Endometrial microvascular endothelial cells (primary cell): Measurements from ENCODE around the gene EPHA6. TPM values are rescaled to one million over a fixed set of nuclear protein-coding genes. Genes with fewer than 3 reads are reported as not detected.
"Not testable (repeated sequence)": the region's sequence is repeated elsewhere in the genome, so short reads cannot be mapped to it uniquely, and the experiment has no call there.

Experiments used
- in situ Hi-C: cut with HindIII; loops from 2 replicates; pipeline ENCODE4 v1.10.0; 2017; ENCODE audit warnings: low sequenced_read_pairs, low pct_unique_long_range_greater_than_20kb; ENCODE audit errors: inconsistent ontology term
- total RNA-seq: library from RNA; depleted of rRNA; stranded (reverse); fragments of >200 nt; gene quantifications from one replicate; pipeline ENCODE4 v1.2.3, GENCODE V29; 2015; ENCODE audit errors: inconsistent ontology term

EPHA6 gene
- total RNA-seq, 1 donor from 2014 or later = not detected

DNA sequence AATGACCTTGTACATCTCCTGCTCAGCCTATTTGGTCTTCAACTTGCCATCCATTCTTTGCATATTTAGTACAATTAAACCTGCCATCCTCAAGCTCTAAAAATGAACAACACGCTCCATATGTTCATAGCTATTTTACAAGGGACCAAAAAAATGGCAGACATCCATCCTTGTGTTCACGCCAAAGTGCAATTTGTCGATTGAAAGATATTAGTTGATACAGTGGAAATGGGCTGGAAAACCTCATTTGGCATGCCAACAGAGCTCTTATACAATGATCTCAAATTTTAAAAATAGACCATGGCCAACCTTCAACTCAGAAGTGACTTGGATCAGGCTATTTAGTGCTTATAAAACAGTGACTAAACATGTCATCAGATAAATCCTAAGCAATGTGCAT lies 536.6 kb downstream of the EPHA6 start:
- in situ Hi-C loops = no loop called here

DNA sequence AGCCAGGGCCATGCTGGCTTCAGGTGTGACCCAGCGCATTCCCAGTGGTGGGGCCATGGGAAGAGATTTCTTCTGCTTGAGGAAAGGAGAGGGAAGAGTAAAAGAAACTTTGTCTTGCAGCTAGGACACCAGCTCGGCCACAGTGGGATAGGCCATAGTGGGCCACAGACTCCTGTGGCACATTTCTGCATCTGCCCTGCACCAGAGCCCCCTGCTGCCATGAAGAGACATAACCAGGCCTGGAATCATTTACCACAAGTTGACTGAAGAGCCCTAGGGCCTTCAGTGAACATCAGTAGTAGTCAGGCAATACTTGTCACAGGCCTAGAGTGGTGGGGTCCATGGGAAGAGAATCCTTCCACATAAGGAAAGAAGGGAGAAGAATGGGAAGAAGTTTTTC lies 538.8 kb downstream of the EPHA6 start:
- in situ Hi-C loops = no loop called here

DNA sequence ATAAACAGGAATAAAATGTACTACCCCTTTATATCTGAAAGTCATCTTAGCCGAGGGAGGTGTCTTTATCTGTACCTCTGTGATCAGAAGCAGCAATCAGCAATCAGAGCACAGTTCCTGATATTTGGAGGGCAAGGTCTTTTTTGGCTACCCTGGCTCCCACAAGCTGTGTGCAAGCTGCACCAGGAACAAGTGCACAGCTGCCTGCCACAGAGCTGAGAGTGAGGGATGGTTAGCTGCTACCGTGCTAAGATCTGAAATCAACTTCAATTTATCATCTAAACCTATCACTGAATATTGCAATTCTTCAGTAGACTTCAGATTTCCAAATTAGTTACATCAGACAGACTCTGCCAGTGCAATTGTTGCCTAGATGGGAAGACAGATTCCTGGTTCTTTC lies 545.6 kb downstream of the EPHA6 start:
- in situ Hi-C loops = no loop called here

DNA sequence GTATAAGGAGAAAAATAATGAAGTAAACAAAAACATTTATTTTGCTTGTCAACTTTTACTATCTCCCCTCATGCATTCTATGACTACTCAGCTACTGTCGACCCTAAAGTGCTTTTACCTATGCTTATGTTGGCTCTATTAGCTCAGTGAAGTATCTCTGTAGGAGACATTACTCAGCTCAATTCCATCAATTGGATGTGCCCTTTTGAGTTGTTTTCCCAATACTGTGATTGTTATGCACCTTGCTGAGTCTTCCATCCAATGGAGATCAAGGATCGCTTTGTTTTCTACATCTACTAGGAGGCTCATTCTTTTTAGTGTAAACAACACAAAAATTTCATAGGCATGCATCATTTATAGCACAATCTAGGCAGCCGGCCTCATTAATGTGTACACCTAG lies 546.4 kb downstream of the EPHA6 start:
- in situ Hi-C loops = no loop called here

DNA sequence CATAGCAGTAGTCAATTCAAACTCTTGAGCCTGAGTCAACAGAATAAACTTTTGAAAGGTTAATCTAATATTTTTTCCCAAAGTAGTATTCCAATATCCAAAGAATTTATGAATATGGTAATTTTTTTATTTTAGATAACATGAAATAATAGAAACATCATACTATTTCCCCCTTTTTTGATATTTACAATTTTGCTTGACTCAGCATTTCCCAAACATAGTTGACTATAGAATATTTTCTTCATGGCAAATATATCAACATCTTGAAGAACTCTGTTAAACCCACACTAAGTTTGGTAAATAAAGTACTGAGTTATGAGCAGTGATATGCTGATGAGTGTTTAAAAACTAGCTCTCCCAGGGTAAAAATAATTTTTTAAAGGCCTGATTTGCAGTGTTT lies 570.2 kb downstream of the EPHA6 start:
- in situ Hi-C loops = no loop called here

DNA sequence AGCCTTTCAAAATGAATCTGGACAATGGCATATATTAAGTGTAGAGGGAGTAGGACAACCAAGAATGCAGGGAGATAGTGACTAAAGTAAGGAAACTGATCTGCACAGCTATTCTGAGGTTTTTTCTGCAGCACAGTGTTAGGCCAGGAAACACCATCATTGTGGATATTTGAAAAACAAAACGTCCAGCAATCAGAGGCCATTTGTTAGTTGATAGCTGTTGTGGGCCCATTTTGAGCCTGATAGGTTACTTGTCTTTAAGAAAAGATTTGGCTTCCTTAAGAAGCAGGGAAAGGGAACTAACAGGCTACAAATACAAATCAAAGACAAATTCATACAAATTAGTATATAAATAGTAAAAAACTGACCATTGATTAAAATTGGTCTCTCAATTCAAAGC lies 574.4 kb downstream of the EPHA6 start:
- in situ Hi-C loops = no loop called here

DNA sequence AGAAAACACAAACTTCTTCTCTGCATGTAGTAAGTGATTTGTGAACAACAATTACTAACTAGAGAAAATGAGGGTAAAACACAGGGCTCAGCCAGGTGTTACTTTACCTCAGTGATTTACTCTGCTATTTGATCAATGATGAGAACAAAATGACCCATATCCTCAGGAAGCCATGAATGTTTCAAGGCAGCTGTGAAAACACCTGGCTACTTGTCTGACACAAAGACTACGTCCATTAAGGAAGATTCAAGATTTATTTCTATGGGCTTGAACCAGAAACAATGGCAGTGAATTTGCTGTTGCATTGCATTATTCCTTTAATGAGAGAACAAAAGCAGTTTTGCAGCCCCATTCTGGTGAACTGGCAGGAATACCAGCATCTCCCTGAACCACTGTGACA lies 575.5 kb downstream of the EPHA6 start:
- in situ Hi-C loops = no loop called here

DNA sequence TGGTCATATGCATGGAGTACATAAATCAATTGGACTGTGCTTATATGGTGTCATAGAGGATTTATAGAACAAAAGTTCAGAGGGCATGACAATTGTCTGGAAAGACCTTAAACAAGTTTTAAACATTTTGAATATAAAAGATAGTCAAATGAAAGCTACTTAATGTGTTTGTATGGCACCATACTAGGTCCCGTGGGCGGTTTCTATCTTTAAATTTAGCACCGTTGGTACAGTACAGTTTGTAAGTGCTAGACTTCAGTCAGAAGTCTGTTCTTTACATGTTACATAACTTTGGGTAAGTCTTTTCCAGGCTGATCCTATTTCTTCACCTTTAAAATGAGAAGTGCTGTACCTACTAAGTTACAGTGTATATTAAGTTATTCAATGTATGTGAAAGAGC lies 576.8 kb downstream of the EPHA6 start:
- in situ Hi-C loops = no loop called here

DNA sequence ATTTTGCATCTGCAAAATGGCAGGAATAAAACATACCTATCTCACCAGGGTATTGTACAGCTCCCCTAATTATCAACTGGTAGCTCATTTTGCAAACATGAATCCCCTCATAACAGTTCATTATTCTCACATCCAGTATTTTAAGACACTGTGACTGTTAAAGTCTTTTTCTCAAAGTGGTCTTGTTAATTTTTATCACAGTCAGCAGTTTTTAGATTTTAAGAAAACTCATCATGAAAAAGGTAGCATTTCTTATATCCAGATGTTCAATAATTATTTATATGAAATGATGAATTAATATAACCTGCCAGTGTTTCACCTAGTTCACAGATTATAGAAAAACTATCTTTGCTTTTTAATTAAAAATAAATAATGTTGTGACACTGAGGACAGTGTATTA lies 595.2 kb downstream of the EPHA6 start:
- in situ Hi-C loops = no loop called here

DNA sequence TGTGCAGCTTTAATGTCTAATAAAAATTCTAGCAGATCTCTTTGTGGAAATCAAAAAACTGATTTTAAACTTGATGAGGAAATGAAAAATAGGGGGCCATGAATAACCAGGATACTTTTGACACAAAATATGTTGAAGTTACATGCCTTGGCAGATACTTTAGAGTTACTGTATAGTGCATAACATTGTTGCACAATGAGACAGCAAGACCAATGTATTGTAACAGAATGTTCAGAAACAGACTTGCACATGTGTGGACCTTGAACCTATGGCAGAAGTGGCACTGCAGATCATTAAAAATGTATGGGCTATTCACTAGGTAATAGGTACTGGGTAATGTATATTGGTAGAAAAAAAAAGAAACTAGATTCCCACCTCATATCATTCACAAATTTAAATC lies 607.2 kb downstream of the EPHA6 start:
- in situ Hi-C loops = no loop called here

DNA sequence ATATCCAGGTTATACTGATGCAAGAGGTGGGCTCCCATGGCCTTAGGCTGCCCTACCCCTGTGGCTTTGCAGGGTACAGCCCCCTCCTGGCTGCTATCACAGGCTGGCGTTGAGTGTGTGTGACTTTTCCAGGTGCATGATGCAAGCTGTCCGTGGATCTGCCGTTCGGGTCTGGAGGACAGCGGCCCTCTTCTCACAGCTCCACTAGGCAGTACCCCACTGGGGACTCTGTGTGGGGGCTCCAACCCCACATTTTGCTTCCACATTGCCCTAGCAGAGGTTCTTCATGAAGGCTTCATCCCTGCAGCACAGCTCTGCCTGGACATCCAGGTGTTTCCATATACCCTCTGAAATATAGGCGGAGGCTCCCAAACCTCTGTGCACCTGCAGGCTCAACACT lies 610.6 kb downstream of the EPHA6 start:
- in situ Hi-C loops = no loop called here

DNA sequence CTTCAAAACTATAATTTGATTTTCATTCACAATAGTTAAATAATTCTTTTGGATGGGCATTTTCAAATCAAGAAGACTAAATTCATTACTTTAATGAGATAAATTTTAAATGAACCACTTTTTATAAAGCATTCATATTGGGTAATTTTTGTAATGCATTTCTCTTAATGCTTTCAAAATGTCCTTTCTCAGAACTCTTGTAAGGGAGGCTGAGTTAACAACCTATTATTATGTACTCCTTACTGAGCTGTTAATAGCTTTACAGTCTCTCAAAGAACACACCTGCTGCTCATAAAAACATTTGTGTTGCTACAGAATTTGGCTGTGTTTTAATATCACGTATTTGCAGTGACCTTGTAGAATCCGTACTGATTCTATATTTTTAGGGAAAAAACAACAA lies 616.2 kb downstream of the EPHA6 start:
- in situ Hi-C loops = no loop called here

DNA sequence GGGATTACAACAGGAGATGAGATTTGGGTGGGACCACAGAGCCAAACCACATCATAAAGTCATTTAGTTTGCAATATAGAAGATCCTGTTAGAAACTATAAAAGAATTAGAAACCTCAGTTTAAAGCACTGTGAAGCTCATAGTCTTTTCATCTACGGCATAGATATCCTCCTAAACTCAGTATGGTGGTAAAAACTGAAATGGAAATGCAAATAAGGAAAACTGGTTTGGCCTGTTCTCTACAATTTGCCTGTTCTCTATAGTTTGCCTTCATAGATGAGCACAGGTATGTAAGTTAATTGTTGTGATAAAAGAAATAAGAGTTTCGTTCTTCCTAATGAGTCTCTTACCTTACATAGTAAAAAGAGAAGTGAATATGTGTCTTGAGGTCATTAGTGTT lies 618.5 kb downstream of the EPHA6 start:
- in situ Hi-C loops = no loop called here

DNA sequence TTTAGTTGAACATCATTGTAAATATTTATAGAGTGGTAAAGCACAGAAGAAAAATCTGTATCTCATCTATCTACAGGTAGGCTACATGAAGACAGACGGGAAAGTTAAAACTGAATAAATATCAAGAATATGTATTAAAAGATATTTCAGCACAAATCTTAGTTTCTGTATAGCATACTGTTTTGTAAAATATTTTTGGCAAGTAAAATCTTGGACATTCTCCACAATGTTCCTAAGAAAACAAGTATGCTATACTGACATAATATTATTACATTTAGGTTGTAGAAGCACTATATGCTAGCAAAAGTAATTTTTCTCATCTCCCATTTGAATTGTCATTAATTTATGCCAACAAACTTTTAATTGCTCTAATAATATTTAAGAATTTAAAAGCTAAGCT lies 623.7 kb downstream of the EPHA6 start:
- in situ Hi-C loops = no loop called here

DNA sequence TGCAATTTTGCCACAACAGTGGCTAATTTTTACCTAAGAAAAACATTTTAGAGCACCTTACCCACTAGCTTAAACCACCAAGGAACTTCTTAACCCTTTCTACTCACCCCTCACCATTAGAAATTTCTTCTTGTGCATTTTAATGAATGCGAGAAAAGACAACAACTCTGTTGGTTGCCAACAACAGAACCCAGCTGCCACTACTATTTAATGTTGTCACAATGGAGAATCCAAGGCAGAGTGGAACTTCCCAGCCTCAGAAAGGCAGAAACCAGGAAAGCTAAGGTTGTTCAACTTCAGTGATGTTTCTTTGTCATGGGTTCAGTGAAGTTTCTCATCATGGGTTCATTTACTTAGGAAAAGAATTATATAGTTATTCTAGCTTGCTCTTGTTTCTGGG lies 625.0 kb downstream of the EPHA6 start:
- in situ Hi-C loops = no loop called here

DNA sequence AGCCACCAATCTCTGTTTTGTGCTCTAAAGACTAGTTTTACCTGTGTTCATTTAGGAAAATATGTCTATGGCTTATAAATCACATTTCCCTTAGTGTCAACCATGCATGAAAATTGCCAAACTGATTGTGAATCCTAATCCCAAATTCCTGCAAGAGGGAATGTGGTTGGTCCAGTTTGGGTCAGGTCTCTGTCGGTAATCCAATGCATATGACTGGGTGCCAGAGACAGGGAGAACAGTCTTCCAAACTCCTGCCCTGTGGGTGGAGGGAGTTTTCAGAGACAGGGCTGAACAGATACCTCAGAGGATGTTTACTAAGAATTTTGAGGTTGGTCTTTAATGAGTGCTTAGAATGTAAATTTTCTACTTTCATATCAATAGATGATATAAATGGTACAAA lies 649.6 kb downstream of the EPHA6 start:
- in situ Hi-C loops = no loop called here

DNA sequence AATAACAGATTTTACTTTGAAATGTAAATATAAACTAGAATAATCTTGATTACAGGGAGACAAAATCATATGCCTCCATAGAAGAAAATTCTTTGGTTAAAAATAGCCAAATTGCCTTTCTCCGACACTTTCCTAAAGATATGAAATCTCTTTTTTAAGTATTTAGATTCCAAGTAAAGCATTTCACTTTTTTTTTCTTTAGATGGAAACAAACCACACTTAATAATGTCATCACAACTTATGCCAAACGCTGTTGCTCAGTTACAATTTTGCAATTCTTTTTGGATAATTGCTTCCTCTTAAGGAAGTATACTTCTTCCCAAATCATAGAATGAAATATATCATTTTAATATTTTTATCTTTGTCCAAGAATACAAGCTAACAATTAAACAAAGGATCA lies 656.1 kb downstream of the EPHA6 start:
- in situ Hi-C loops = no loop called here

DNA sequence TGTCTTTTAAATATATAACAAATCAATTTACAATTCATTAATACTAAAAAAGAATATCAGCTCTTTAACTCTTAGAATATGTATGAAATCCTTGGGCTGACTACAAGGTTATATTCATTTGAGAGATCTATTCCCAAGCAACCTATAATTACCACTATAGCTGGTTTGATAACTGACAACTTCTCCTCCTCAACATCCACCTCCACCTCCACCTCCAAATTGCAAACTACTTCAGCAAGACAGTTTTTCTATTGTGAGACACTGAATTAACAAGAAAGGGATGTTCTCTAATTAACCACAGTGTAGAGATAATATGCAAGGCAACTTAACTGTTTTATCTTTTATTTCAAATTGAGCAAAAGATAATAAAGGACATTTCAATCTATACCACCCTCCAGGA lies 665.3 kb downstream of the EPHA6 start:
- in situ Hi-C loops = no loop called here

DNA sequence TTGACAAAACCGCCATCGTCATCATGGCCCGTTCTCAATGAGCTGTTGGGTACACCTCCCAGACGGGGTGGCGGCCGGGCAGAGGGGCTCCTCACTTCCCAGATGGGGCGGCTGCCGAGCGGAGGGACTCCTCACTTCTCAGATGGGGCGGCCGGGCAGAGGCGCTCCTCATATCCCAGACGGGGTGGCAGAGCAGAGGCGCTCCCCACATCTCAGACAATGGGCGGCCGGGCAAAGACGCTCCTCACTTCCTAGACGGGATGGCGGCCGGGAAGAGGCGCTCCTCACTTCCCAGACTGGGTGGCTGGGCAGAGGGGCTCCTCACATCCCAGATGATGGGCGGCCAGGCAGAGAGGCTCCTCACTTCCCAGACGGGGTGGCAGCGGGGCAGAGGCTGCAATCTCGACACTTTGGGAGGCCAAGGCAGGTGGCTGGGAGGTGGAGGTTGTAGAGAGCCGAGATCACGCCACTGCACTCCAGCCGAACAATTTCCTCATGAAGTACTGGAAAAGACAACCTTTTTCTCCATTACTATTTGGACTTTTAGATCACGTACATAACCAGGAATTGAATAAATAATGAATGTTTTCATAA lies 666.4 kb downstream of the EPHA6 start:
- in situ Hi-C loops = not testable (repeated sequence)

DNA sequence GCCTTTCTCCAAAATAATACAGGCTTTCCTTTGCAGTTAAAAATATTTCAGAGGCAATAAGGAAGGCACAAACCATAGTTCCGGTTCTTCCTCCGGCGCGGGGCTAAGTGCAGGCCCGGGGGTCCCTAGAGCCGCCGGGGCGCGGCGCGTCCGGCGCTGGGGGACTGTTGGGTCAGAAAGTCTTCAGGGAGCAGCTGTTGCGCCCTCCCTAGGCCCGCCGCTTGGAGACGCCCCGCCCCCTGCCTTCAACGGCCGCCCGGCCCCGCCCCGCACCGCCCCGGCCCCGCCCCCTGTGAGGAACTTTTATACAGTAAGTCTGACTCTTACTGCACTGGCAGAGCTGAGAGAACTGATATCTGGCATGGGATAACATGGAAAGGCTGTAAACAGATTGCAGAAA lies 667.0 kb downstream of the EPHA6 start:
- in situ Hi-C loops = no loop called here

DNA sequence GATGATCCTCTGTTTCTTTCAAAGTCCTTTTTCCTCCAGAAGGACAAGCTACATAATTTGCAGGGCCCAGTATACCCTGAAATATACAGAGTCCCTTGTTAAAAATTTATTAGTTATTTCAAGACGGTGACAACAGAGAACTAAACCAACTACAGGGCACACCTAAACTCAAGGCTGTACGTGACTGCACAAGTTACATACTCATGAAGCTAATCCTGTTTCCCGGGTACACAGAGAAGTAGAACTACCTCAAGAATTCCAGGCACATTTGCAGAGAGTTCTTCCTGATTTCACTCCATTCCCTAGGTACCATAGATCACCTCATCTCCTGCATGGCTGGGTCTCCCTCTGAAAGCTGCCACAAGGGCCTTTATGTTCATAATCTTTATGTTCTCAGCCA lies 670.8 kb downstream of the EPHA6 start:
- in situ Hi-C loops = no loop called here

DNA sequence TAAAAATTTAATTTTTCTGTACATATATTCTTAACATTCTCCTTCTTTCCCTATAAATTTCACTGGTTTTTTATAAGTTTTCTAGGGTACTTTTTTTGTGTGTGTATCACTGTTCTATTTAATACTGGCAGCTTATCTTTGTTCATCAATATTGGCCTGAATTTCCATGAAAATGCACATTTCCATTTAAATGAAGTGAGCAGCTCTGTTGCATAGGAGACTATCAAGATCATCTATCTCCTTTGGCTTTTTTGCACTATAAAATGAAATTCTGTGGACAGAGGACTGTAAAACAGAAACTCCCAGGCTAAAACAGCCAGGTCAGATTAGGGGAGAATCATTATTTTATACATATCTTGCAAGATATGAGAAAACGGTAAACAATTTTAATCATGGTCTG lies 673.2 kb downstream of the EPHA6 start:
- in situ Hi-C loops = no loop called here
